Caco-2 (cell line): ENCODE results near the gene XKR3. TPM values are rescaled to one million over a fixed set of nuclear protein-coding genes. Genes with fewer than 3 reads are reported as not detected.
"Not testable (repeated sequence)": the region's sequence is repeated elsewhere in the genome, so short reads cannot be mapped to it uniquely, and the experiment has no call there.

ENCODE experiments used
- Bru-seq: library from RNA; stranded (reverse); fragments of 400-500 nt; gene quantifications from one replicate; lab custom pipeline; 2021; lab: Mats Ljungman, UMichigan
- BruChase-seq, 2 experiments: library from RNA; stranded (reverse); fragments of 400-500 nt; gene quantifications; one replicate each; lab custom pipeline; 2021; lab: Mats Ljungman, UMichigan
- BruUV-seq: library from RNA; stranded (reverse); fragments of 400-500 nt; replicated peaks from 2 replicates; lab custom pipeline; 2021; lab: Mats Ljungman, UMichigan
- CTCF ChIA-PET: fragments of 300-600 bp; sonication (Branson Sonifier 250); formaldehyde crosslinking; loops from one replicate; lab custom pipeline; 2022; ENCODE audit warnings: antibody characterized with exemption; lab: Charles Lee
- POLR2A ChIA-PET: fragments of 300-600 bp; sonication (Branson Sonifier 250); formaldehyde crosslinking; loops from one replicate; lab custom pipeline; 2022; ENCODE audit warnings: antibody characterized with exemption; lab: Charles Lee
- DNase-seq, 2 experiments: peaks; one replicate each; pipeline versions ENCODE4 v3.0.0 to v3.0.0-alpha.2; 2020 to 2022
- H3K27me3 ChIP-seq: replicated peaks from 2 replicates; pipeline ENCODE4 v1.6.0; 2011; ENCODE audit warnings: low read length; ENCODE audit not compliant: control insufficient read depth, insufficient read depth
- H3K36me3 ChIP-seq: 2 replicates; pipeline ENCODE4 v1.5.1; 2011; ENCODE audit warnings: low read length; ENCODE audit not compliant: control insufficient read depth, insufficient read depth
- H3K4me1 ChIP-seq: fragments of 250-450 bp; sonication (Bioruptor Pico); 2 replicates; pipeline ENCODE4 v1.5.1; 2020; ENCODE audit warnings: mild to moderate bottlenecking
- H3K4me3 ChIP-seq: 2 replicates; pipeline ENCODE4 v1.5.1; 2011; ENCODE audit warnings: low read depth, mild to moderate bottlenecking, control low read depth, low read length
- H3K9me3 ChIP-seq: fragments of 250-450 bp; sonication (Bioruptor Pico); 2 replicates; pipeline ENCODE4 v1.5.1; 2020; ENCODE audit warnings: mild to moderate bottlenecking, moderate library complexity
- H3K27ac Mint-ChIP-seq: one replicate; pipeline ENCODE4 v1.8.0; 2022; ENCODE audit warnings: mixed read lengths; ENCODE audit not compliant: unreplicated experiment
- H3K27me3 Mint-ChIP-seq: one replicate; pipeline ENCODE4 v1.8.0; 2022; ENCODE audit warnings: mixed read lengths; ENCODE audit not compliant: insufficient read depth, unreplicated experiment
- H3K36me3 Mint-ChIP-seq: one replicate; pipeline ENCODE4 v1.8.0; 2022; ENCODE audit warnings: mild to moderate bottlenecking, mixed read lengths; ENCODE audit not compliant: insufficient read depth, unreplicated experiment
- H3K4me1 Mint-ChIP-seq: one replicate; pipeline ENCODE4 v1.8.0; 2022; ENCODE audit warnings: low read depth, mixed read lengths; ENCODE audit not compliant: unreplicated experiment
- H3K4me3 Mint-ChIP-seq: one replicate; pipeline ENCODE4 v1.8.0; 2022; ENCODE audit warnings: mild to moderate bottlenecking, moderate library complexity, mixed read lengths; ENCODE audit not compliant: unreplicated experiment
- H3K9me3 Mint-ChIP-seq: one replicate; pipeline ENCODE4 v1.8.0; 2022; ENCODE audit warnings: mixed read lengths; ENCODE audit not compliant: unreplicated experiment
- intact Hi-C: fragments of 100-400 bp; cut with micrococcal nuclease; formaldehyde crosslinking; loops from one replicate; pipeline ENCODE4 v1.10.0; 2022; ENCODE audit not compliant: unreplicated experiment
- long read RNA-seq: library from polyadenylated mRNA; stranded (forward); transcript quantifications from one replicate; pipeline ENCODE4 v2.0.0, GENCODE V29; 2022
- total RNA-seq: library from RNA; stranded (reverse); gene quantifications from 2 replicates; pipeline ENCODE4 v1.2.3, GENCODE V29; 2022
- TF ChIP-seq, protein P1 (sequence below), 2 experiments: fragments of 200-600 bp in 1 of 2; IDR thresholded peaks; 1 replicate in 1 of 2; 2 replicates in 1 of 2; pipeline versions ENCODE4 v1.5.1 to v1.8.0; 2011 to 2022; ENCODE audit warnings: antibody characterized with exemption in 1 of 2, control low read depth in 1 of 2, inconsistent platforms in 1 of 2, low read depth in 1 of 2, low read length in 1 of 2, mild to moderate bottlenecking in 1 of 2, moderate library complexity in 1 of 2; ENCODE audit not compliant: insufficient read depth in 1 of 2, severe bottlenecking in 1 of 2, unreplicated experiment in 1 of 2

The XKR3 gene
- total RNA-seq = not detected in 2 replicates
- Bru-seq, nascent RNA = not detected
- not detected for BruChase-seq, experiment 1, labeled RNA remaining after a 2-hour chase
- BruChase-seq, experiment 2, labeled RNA remaining after a 6-hour chase = not detected
- long read RNA-seq = 0 reads

DNA sequence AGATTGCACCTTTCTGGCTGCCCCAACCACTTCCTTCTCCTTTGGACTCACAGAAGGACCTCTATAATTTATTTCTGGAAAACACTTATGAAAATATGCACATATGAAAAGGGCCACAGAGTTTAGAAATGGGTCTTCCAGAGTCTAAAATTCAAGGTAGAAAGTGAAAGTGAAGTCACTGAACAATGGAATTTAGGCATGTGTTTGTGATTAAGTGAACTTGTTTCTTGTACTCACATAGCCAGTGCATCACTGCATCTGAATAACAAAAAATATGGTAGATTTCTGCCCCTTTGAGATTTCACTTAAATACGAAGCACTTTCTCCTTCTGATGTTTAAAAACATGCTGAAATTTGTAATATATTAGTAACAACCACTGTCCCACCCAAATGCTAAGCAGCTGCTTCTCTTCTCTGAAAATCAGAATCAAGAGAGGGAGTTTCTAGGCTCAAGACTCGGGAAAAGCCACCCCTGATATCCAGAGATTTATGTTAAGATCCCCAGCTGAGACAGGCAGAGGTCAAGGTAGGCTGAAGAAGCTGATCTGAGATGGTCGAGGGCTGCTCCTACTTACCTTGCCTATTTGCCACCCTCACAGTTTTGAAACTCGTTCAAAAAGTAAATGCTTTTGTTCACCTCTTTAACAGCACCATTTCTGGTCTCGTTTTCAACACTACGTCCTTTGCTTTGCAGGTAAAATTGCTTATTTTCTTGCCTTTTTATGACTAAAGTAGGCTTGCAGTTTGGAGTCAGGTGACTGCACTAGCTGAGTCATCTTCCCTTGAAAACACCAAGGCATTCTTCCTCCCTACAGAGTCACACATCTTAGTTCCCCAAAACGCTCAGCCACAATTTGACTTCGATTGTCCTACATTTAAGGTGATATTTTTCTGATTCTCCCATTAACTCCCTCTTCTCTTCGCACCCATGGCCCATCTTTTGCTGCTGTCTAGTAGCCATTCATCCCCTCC, at the start of gene XKR3:
Gene XKR3 (minus strand): TSS at position 696 of the 972 bp plus-strand sequence. CDS start 17,338 bp downstream, outside the sequence.
- Histone ChIP-seq H3K4me1 (no peaks in the 10 kb centered on the region), H3K9me3 (no peaks in the 10 kb centered on the region), H3K27me3 (no peaks in the 10 kb centered on the region), H3K4me3 (no peak within 1 kb of the TSS), H3K36me3 (no peaks in the 10 kb centered on the region)
- Mint-ChIP-seq H3K36me3 (no peaks in the 10 kb centered on the region), H3K27me3 (peaks cover 8% of the 10 kb centered on the region), H3K4me1 (peaks cover 7% of the 10 kb centered on the region), H3K4me3 (peak within 1 kb of the TSS; percentile 32), H3K27ac (no peak within 1 kb of the TSS), H3K9me3 (no peaks in the 10 kb centered on the region)
- TF ChIP-seq, protein P1, sequence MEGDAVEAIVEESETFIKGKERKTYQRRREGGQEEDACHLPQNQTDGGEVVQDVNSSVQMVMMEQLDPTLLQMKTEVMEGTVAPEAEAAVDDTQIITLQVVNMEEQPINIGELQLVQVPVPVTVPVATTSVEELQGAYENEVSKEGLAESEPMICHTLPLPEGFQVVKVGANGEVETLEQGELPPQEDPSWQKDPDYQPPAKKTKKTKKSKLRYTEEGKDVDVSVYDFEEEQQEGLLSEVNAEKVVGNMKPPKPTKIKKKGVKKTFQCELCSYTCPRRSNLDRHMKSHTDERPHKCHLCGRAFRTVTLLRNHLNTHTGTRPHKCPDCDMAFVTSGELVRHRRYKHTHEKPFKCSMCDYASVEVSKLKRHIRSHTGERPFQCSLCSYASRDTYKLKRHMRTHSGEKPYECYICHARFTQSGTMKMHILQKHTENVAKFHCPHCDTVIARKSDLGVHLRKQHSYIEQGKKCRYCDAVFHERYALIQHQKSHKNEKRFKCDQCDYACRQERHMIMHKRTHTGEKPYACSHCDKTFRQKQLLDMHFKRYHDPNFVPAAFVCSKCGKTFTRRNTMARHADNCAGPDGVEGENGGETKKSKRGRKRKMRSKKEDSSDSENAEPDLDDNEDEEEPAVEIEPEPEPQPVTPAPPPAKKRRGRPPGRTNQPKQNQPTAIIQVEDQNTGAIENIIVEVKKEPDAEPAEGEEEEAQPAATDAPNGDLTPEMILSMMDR (IDR thresholded peaks at IDR 0.05; ENCODE audit: insufficient read depth in 1 of 2, low read depth in 1 of 2, low read length in 1 of 2, severe bottlenecking in 1 of 2, unreplicated experiment in 1 of 2) = no peak
- intact Hi-C loops = no loop called here
- no TSS peak for BruUV-seq
- ChIA-PET CTCF (no interaction called here), POLR2A (no interaction called here)
- no peak for DNase-seq

DNA sequence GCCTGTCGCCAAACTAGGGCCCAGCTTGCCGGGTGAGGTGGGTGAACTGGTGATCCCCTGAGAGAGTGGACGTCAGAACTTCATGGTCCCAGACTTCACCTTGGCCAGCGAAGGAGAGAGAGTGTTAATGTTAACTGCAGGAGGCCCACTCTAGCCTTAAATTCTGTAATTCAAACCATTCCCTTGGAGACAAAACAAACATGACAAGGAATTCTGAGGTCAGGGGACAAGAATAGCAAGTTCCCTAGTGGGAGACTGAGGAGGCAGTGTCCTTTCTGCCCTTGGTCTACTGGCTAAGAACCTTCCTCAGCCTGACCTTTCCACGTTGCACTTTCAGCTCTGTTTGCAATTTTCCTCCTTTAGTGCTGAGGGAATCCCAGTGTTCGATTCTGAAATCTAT, 44.4 kb upstream of the XKR3 start:
- H3K27me3 ChIP-seq, H3K27me3 Mint-ChIP-seq, H3K9me3 Mint-ChIP-seq, H3K36me3 Mint-ChIP-seq, H3K36me3 ChIP-seq, H3K4me1 ChIP-seq, H3K4me1 Mint-ChIP-seq, H3K9me3 ChIP-seq, H3K4me3 ChIP-seq, intact Hi-C loops, CTCF ChIA-PET, POLR2A ChIA-PET, H3K4me3 Mint-ChIP-seq: not testable (repeated sequence)
- TSS peak; percentile 66 for BruUV-seq
- peak overlapping the region; percentile 92 for H3K27ac Mint-ChIP-seq
- DNase-seq = peak in 1 of 2 experiments; percentile 29

GRCh38 chr22:16866167-16866566, 41.0 kb upstream of the XKR3 start:
- Histone ChIP-seq H3K4me3 (no peak overlapping the region), H3K9me3 (no peaks in the 10 kb centered on the region), H3K36me3 (no peaks in the 10 kb centered on the region), H3K27me3 (no peaks in the 10 kb centered on the region), H3K4me1 (no peaks in the 10 kb centered on the region)
- Mint-ChIP-seq H3K27me3 (no peaks in the 10 kb centered on the region), H3K4me3 (no peak overlapping the region), H3K27ac (no peak overlapping the region), H3K4me1 (no peaks in the 10 kb centered on the region), H3K36me3 (no peaks in the 10 kb centered on the region), H3K9me3 (peaks cover 10% of the 10 kb centered on the region)
- CTCF ChIA-PET = no interaction called here
- POLR2A ChIA-PET = no interaction called here
- intact Hi-C loops = no loop called here
- DNase-seq = no peak
- no TSS peak for BruUV-seq
- TF ChIP-seq, protein P1 (IDR thresholded peaks at IDR 0.05; ENCODE audit: insufficient read depth in 1 of 2, low read depth in 1 of 2, low read length in 1 of 2, severe bottlenecking in 1 of 2, unreplicated experiment in 1 of 2) = no peak

DNA sequence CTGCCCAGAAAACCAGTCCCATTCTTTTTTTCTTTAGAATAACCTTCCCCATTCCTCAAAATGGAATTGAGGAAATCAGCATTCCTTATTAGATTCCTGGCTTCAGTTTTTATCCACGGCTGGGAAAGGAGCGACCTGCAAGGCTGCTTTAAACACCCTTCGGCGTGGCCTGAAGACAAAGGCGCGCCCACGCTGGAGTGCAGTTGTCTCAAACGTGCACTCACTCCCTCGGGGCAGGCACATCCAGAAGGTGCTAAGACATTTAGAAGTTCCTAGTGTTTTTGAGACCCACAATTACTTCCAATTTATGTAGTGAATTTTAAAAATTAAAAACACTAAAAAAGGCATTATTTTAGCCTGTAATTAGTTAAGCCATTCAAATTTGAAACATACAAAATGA, 31.6 kb upstream of the XKR3 start:
- H3K4me3 ChIP-seq, DNase-seq, H3K36me3 ChIP-seq, H3K27me3 ChIP-seq, H3K4me1 ChIP-seq, H3K9me3 Mint-ChIP-seq, BruUV-seq, POLR2A ChIA-PET, H3K36me3 Mint-ChIP-seq, H3K9me3 ChIP-seq, H3K4me3 Mint-ChIP-seq, H3K27me3 Mint-ChIP-seq, H3K4me1 Mint-ChIP-seq, CTCF ChIA-PET, H3K27ac Mint-ChIP-seq: not testable (repeated sequence)
- intact Hi-C loops = loop anchor here (10.0 kb wide), 1 partner anchor 72 kb away; no protein-coding TSS in a partner anchor
